ENCODE results near the gene TCEAL9.

Gene TCEAL9

GRCh38 chrX:103399744-103400143 is 43.4 kb downstream of the TCEAL9 start:
- no peaks in the 10 kb centered on the region for H3K9me3 ChIP-seq (ENCODE audit: control insufficient read depth, insufficient read depth, low read length)
- no peak overlapping the region for H3K4me3 ChIP-seq (ENCODE audit: low read depth, low read length)
- H3K9ac ChIP-seq (ENCODE audit: low read depth, low read length) = no peak overlapping the region
- no peaks in the 10 kb centered on the region for H3K36me3 ChIP-seq (ENCODE audit: control insufficient read depth, insufficient read depth, low read length)
- peaks cover 24% of the 10 kb centered on the region for H3K27me3 ChIP-seq (ENCODE audit: control insufficient read depth, insufficient read depth, low read length)
- no peaks in the 10 kb centered on the region for H3K4me1 ChIP-seq (ENCODE audit: control insufficient read depth, insufficient read depth, low read length)

- Histone ChIP-seq H3K9ac (ENCODE audit: low read depth, low read length) (no peak overlapping the region), H3K4me3 (ENCODE audit: low read depth, low read length) (no peak overlapping the region), H3K36me3 (ENCODE audit: control insufficient read depth, insufficient read depth, low read length) (no peaks in the 10 kb centered on the region), H3K27me3 (ENCODE audit: control insufficient read depth, insufficient read depth, low read length) (peaks cover 24% of the 10 kb centered on the region), H3K9me3 (ENCODE audit: control insufficient read depth, insufficient read depth, low read length) (no peaks in the 10 kb centered on the region), H3K4me1 (ENCODE audit: control insufficient read depth, insufficient read depth, low read length) (no peaks in the 10 kb centered on the region)
Observed at GRCh38 chrX:103400931-103401330, 44.6 kb downstream of the TCEAL9 start.

GRCh38 chrX:103404231-103405008 is 48.1 kb downstream of the TCEAL9 start:
- Histone ChIP-seq H3K4me1 (ENCODE audit: control insufficient read depth, insufficient read depth, low read length) (no peaks in the 10 kb centered on the region), H3K9ac (ENCODE audit: low read depth, low read length) (peak overlapping the region; percentile 77)

GRCh38 chrX:103405009-103405333 is 48.7 kb downstream of the TCEAL9 start:
- Histone ChIP-seq H3K4me1 (ENCODE audit: control insufficient read depth, insufficient read depth, low read length) (no peaks in the 10 kb centered on the region), H3K4me3 (ENCODE audit: low read depth, low read length) (peak overlapping the region; percentile 97), H3K27me3 (ENCODE audit: control insufficient read depth, insufficient read depth, low read length) (peaks cover 21% of the 10 kb centered on the region), H3K36me3 (ENCODE audit: control insufficient read depth, insufficient read depth, low read length) (no peaks in the 10 kb centered on the region), H3K9ac (ENCODE audit: low read depth, low read length) (peak overlapping the region; percentile 77), H3K9me3 (ENCODE audit: control insufficient read depth, insufficient read depth, low read length) (no peaks in the 10 kb centered on the region)

More at GRCh38 chrX:103404231-103405008, 48.1 kb downstream of the TCEAL9 start:
- H3K9me3 ChIP-seq (ENCODE audit: control insufficient read depth, insufficient read depth, low read length) = no peaks in the 10 kb centered on the region
- H3K36me3 ChIP-seq (ENCODE audit: control insufficient read depth, insufficient read depth, low read length) = no peaks in the 10 kb centered on the region
- H3K27me3 ChIP-seq (ENCODE audit: control insufficient read depth, insufficient read depth, low read length) = peaks cover 21% of the 10 kb centered on the region
- H3K4me3 ChIP-seq (ENCODE audit: low read depth, low read length) = peak overlapping the region; percentile 97

- peaks cover 11% of the 10 kb centered on the region for H3K27me3 ChIP-seq (ENCODE audit: control insufficient read depth, insufficient read depth, low read length)
- no peaks in the 10 kb centered on the region for H3K4me1 ChIP-seq (ENCODE audit: control insufficient read depth, insufficient read depth, low read length)
- H3K9me3 ChIP-seq (ENCODE audit: control insufficient read depth, insufficient read depth, low read length) = no peaks in the 10 kb centered on the region
- H3K36me3 ChIP-seq (ENCODE audit: control insufficient read depth, insufficient read depth, low read length) = peaks cover 2% of the 10 kb centered on the region
- H3K9ac ChIP-seq (ENCODE audit: low read depth, low read length) = no peak overlapping the region
- peak overlapping the region; percentile 97 for H3K4me3 ChIP-seq (ENCODE audit: low read depth, low read length)
Observed at GRCh38 chrX:103406256-103406655, 50.0 kb downstream of the TCEAL9 start.

GRCh38 chrX:103407776-103408175 is 51.5 kb downstream of the TCEAL9 start:
- Histone ChIP-seq H3K36me3 (ENCODE audit: control insufficient read depth, insufficient read depth, low read length) (peaks cover 2% of the 10 kb centered on the region), H3K9me3 (ENCODE audit: control insufficient read depth, insufficient read depth, low read length) (no peaks in the 10 kb centered on the region), H3K9ac (ENCODE audit: low read depth, low read length) (no peak overlapping the region)

More at GRCh38 chrX:103407776-103408175, 51.5 kb downstream of the TCEAL9 start:
- Histone ChIP-seq H3K4me1 (ENCODE audit: control insufficient read depth, insufficient read depth, low read length) (no peaks in the 10 kb centered on the region), H3K4me3 (ENCODE audit: low read depth, low read length) (no peak overlapping the region), H3K27me3 (ENCODE audit: control insufficient read depth, insufficient read depth, low read length) (no peaks in the 10 kb centered on the region)

Measured in iPS-15b (cell line).